Inflammatory macrophage (primary cell): Measurements from ENCODE around the gene SURF4.
"Not testable (repeated sequence)": the region's sequence is repeated elsewhere in the genome, so short reads cannot be mapped to it uniquely, and the experiment has no call there.

Experiments used
- DNase-seq, 2 donors: peaks; one replicate each; pipeline ENCODE4 v3.0.0-alpha.2; 2020 to 2022

SURF4 gene

GRCh38 chr9:133331641-133332380, 44.0 kb downstream of the SURF4 start:
- DNase-seq: no peak

- no peak for DNase-seq
Measured at GRCh38 chr9:133331221-133331620, 44.6 kb downstream of the SURF4 start.

GRCh38 chr9:133329306-133330156, 46.3 kb downstream of the SURF4 start:
- DNase-seq: peak in 1 of 2 donors; percentile 37

GRCh38 chr9:133327834-133328484, 47.9 kb downstream of the SURF4 start:
- no peak for DNase-seq

- not testable (repeated sequence) for DNase-seq
Measured at GRCh38 chr9:133327021-133327420, 48.8 kb downstream of the SURF4 start.

- no peak for DNase-seq
Measured at GRCh38 chr9:133323991-133324703, 51.7 kb downstream of the SURF4 start.

GRCh38 chr9:133323211-133323610, 52.6 kb downstream of the SURF4 start:
- no peak for DNase-seq

GRCh38 chr9:133322701-133323100, 53.2 kb downstream of the SURF4 start:
- DNase-seq: no peak

GRCh38 chr9:133321411-133321935, 54.4 kb downstream of the SURF4 start:
- DNase-seq: no peak

- no peak for DNase-seq
Measured at GRCh38 chr9:133320421-133320881, 55.4 kb downstream of the SURF4 start.

- not testable (repeated sequence) for DNase-seq
Measured at GRCh38 chr9:133317551-133317950, 58.3 kb downstream of the SURF4 start.

GRCh38 chr9:133315997-133316396, 59.9 kb downstream of the SURF4 start:
- DNase-seq: no peak
